IMR-90 (cell line): ENCODE data around the gene ISG15. TPM values are rescaled to one million over a fixed set of nuclear protein-coding genes. Genes with fewer than 3 reads are reported as not detected.

Source experiments
- ATAC-seq: fragments of 200-7000 bp; cut with Tn5 transposase; 2 replicates; pipeline ENCODE4 v1.9.1; 2020; ENCODE audit warnings: low read depth, mild to moderate bottlenecking, moderate library complexity
- BruUV-seq: library from RNA; stranded (reverse); fragments of 400-500 nt; replicated peaks from 2 replicates; lab custom pipeline; 2021; lab: Mats Ljungman, UMichigan
- CTCF ChIA-PET: fragments of 300-600 bp; formaldehyde crosslinking; extraction: SDS; loops from one replicate; lab custom pipeline; 2021; ENCODE audit warnings: antibody characterized with exemption; lab: Yijun Ruan, JAX
- POLR2A ChIA-PET: fragments of 300-600 bp; sonication (Branson Sonifier 250); formaldehyde crosslinking; loops from one replicate; lab custom pipeline; 2022; ENCODE audit warnings: antibody characterized with exemption; ENCODE audit not compliant: unreplicated experiment; lab: Charles Lee
- DNase-seq: peaks from one replicate; pipeline ENCODE4 v3.0.0; 2013
- H2AFZ ChIP-seq: replicated peaks from 2 replicates; pipeline ENCODE3; 2013; ENCODE audit warnings: low read length, mild to moderate bottlenecking; ENCODE audit not compliant: poor library complexity
- H2AK5ac ChIP-seq: 2 replicates; pipeline ENCODE4 v1.6.1; 2013; ENCODE audit warnings: low read depth, low read length, inconsistent platforms
- H2AK9ac ChIP-seq: replicated peaks from 2 replicates; pipeline ENCODE3; 2013; ENCODE audit warnings: mild to moderate bottlenecking, low read depth, low read length, moderate library complexity; ENCODE audit not compliant: poor library complexity
- H2BK120ac ChIP-seq: 2 replicates; pipeline ENCODE4 v1.6.1; 2013; ENCODE audit warnings: low read depth, low read length, inconsistent platforms
- H2BK15ac ChIP-seq: 3 replicates; pipeline ENCODE4 v1.6.1; 2013; ENCODE audit warnings: low read depth, low read length, inconsistent platforms
- H2BK20ac ChIP-seq: 2 replicates; pipeline ENCODE4 v1.6.1; 2013; ENCODE audit warnings: low read depth, mild to moderate bottlenecking, inconsistent platforms, low read length, moderate library complexity
- H2BK5ac ChIP-seq: 2 replicates; pipeline ENCODE4 v1.6.1; 2013; ENCODE audit warnings: mild to moderate bottlenecking, low read depth, low read length, inconsistent platforms; ENCODE audit not compliant: poor library complexity, severe bottlenecking
- H3K14ac ChIP-seq: replicated peaks from 2 replicates; pipeline ENCODE4 v1.6.1; 2013; ENCODE audit warnings: low read depth, low read length, inconsistent platforms
- H3K18ac ChIP-seq: 2 replicates; pipeline ENCODE4 v1.6.1; 2013; ENCODE audit warnings: low read depth, low read length, control low read depth
- H3K23ac ChIP-seq: 2 replicates; pipeline ENCODE4 v1.6.1; 2013; ENCODE audit warnings: low read depth, low read length, inconsistent platforms
- H3K27ac ChIP-seq: 2 replicates; pipeline ENCODE4 v1.5.1; 2013; ENCODE audit warnings: mild to moderate bottlenecking, control low read depth, low read length; ENCODE audit not compliant: insufficient read depth
- H3K27me3 ChIP-seq: 2 replicates; pipeline ENCODE4 v1.6.1; 2013; ENCODE audit warnings: low read length; ENCODE audit not compliant: control insufficient read depth, insufficient read depth
- H3K36me3 ChIP-seq: 2 replicates; pipeline ENCODE4 v1.6.1; 2013; ENCODE audit warnings: low read length, mixed read lengths; ENCODE audit not compliant: control insufficient read depth, insufficient read depth
- H3K4ac ChIP-seq: 2 replicates; pipeline ENCODE4 v1.6.1; 2013; ENCODE audit warnings: low read depth, low read length, inconsistent platforms
- H3K4me1 ChIP-seq: 2 replicates; pipeline ENCODE4 v1.6.1; 2013; ENCODE audit warnings: low read length, mixed read lengths; ENCODE audit not compliant: control insufficient read depth, insufficient read depth
- H3K4me2 ChIP-seq: 2 replicates; pipeline ENCODE4 v1.6.1; 2013; ENCODE audit warnings: low read depth, mild to moderate bottlenecking, control low read depth, low read length, moderate library complexity
- H3K4me3 ChIP-seq: 2 replicates; pipeline ENCODE4 v1.5.1; 2013; ENCODE audit warnings: low read depth, mild to moderate bottlenecking, control low read depth, low read length, moderate library complexity; ENCODE audit not compliant: insufficient read depth
- H3K56ac ChIP-seq: 2 replicates; pipeline ENCODE4 v1.6.1; 2013; ENCODE audit warnings: low read length, inconsistent platforms; ENCODE audit not compliant: insufficient read depth; ENCODE audit errors: extremely low read depth
- H3K79me1 ChIP-seq, 2 experiments: 2 replicates each; pipeline ENCODE4 v1.6.1; 2013; ENCODE audit warnings: low read length in 2 of 2, inconsistent platforms in 1 of 2, low read depth in 1 of 2
- H3K9ac ChIP-seq: 2 replicates; pipeline ENCODE4 v1.6.1; 2013; ENCODE audit warnings: low read depth, low read length, control low read depth
- H3K9me1 ChIP-seq: 2 replicates; pipeline ENCODE4 v1.6.1; 2013; ENCODE audit warnings: low read length, inconsistent platforms; ENCODE audit not compliant: insufficient read depth
- H3K9me3 ChIP-seq: 2 replicates; pipeline ENCODE4 v1.6.1; 2013; ENCODE audit warnings: low read length; ENCODE audit not compliant: control insufficient read depth, insufficient read depth
- H4K20me1 ChIP-seq: 2 replicates; pipeline ENCODE4 v1.6.1; 2013; ENCODE audit warnings: low read length, inconsistent platforms; ENCODE audit not compliant: insufficient read depth
- H4K5ac ChIP-seq: 2 replicates; pipeline ENCODE4 v1.6.1; 2013; ENCODE audit warnings: mild to moderate bottlenecking, low read depth, low read length, control low read depth
- H4K8ac ChIP-seq, 2 experiments: 2 replicates each; pipeline ENCODE4 v1.6.1; 2013; ENCODE audit warnings: low read depth in 2 of 2, low read length in 2 of 2, control low read depth in 1 of 2, inconsistent platforms in 1 of 2
- H4K91ac ChIP-seq: 2 replicates; pipeline ENCODE4 v1.6.1; 2013; ENCODE audit warnings: low read depth, low read length, inconsistent platforms; ENCODE audit not compliant: insufficient read depth
- BHLHE40 ChIP-seq: fragments of 150-350 bp; IDR thresholded peaks from 2 replicates; pipeline ENCODE4 v1.6.1; 2016; ENCODE audit warnings: mild to moderate bottlenecking, low read depth, low read length
- CEBPB ChIP-seq: IDR thresholded peaks from 2 replicates; pipeline ENCODE4 v1.6.1; 2012; ENCODE audit warnings: low read depth, low read length, improper control_type of control experiment
- MAFK ChIP-seq: IDR thresholded peaks from 2 replicates; pipeline ENCODE4 v1.6.1; 2012; ENCODE audit warnings: low read depth, low read length, improper control_type of control experiment
- MXI1 ChIP-seq: IDR thresholded peaks from 2 replicates; pipeline ENCODE4 v1.6.1; 2012; ENCODE audit warnings: low read depth, mild to moderate bottlenecking, low read length, moderate library complexity, borderline replicate concordance
- NFE2L2 ChIP-seq: fragments of 150-350 bp; IDR thresholded peaks from 2 replicates; pipeline ENCODE4 v1.6.1; 2016; ENCODE audit warnings: low read depth, mild to moderate bottlenecking, low read length
- RAD21 ChIP-seq: IDR thresholded peaks from 2 replicates; pipeline ENCODE4 v1.6.1; 2012; ENCODE audit warnings: low read length, improper control_type of control experiment
- RCOR1 ChIP-seq: IDR thresholded peaks from 2 replicates; pipeline ENCODE4 v1.6.1; 2012; ENCODE audit warnings: mild to moderate bottlenecking, low read length, improper control_type of control experiment; ENCODE audit not compliant: insufficient replicate concordance
- WGBS, 2 experiments: methylation state at CpG; one replicate each; pipeline versions ENCODE4 v1.1.5 to v1.1.7; 2013; ENCODE audit warnings: missing lambda C conversion rate in 2 of 2; ENCODE audit not compliant: insufficient read length in 1 of 2; ENCODE audit errors: extremely low coverage in 2 of 2; 5-methylcytosine and 5-hydroxymethylcytosine counted together
- dilution Hi-C: fragments of 300-500 bp; cut with HindIII; formaldehyde crosslinking; loops from one replicate; pipeline ENCODE4 v1.14.3; 2018; ENCODE audit warnings: low sequenced_read_pairs; ENCODE audit not compliant: unreplicated experiment
- in situ Hi-C: fragments of 300-500 bp; cut with MboI; formaldehyde crosslinking; loops from 3 replicates; pipeline ENCODE4 v1.14.3; 2019; ENCODE audit warnings: low sequenced_read_pairs, inconsistent platforms, mixed read lengths
- intact Hi-C: fragments of 100-400 bp; cut with micrococcal nuclease; formaldehyde crosslinking; loops from 2 replicates; pipeline ENCODE4 v1.10.0; 2022
- polyA plus RNA-seq, 3 experiments: library from polyadenylated mRNA; depleted of rRNA; stranded (reverse); fragments of >200 nt; gene quantifications; 2 replicates each; pipeline ENCODE4 v1.2.3, GENCODE V29; 2012; ENCODE audit warnings: low replicate concordance in 1 of 3
- total RNA-seq: library from RNA; depleted of rRNA; stranded (reverse); fragments of >200 nt; gene quantifications from 2 replicates; pipeline ENCODE4 v1.2.3, GENCODE V29; 2012
- TF ChIP-seq, protein P1 (sequence below): fragments of 150-350 bp; IDR thresholded peaks from 2 replicates; pipeline ENCODE4 v1.6.1; 2017; ENCODE audit warnings: mild to moderate bottlenecking, antibody characterized with exemption, low read length, low read depth
- TF ChIP-seq, protein P2 (sequence below): fragments of 150-350 bp; IDR thresholded peaks from 2 replicates; pipeline ENCODE4 v1.6.1; 2016; ENCODE audit warnings: low read depth, mild to moderate bottlenecking, low read length, moderate library complexity, borderline replicate concordance
- TF ChIP-seq, protein P3 (sequence below): conservative IDR thresholded peaks from 2 replicates; pipeline ENCODE4 v1.5.1; 2012; ENCODE audit warnings: mild to moderate bottlenecking, low read depth, low read length, improper control_type of control experiment

Gene ISG15
- total and polyA plus RNA-seq, 2 of the 4 experiments (the other 2 are of a cell fraction): 99.1 to 105 TPM

DNA sequence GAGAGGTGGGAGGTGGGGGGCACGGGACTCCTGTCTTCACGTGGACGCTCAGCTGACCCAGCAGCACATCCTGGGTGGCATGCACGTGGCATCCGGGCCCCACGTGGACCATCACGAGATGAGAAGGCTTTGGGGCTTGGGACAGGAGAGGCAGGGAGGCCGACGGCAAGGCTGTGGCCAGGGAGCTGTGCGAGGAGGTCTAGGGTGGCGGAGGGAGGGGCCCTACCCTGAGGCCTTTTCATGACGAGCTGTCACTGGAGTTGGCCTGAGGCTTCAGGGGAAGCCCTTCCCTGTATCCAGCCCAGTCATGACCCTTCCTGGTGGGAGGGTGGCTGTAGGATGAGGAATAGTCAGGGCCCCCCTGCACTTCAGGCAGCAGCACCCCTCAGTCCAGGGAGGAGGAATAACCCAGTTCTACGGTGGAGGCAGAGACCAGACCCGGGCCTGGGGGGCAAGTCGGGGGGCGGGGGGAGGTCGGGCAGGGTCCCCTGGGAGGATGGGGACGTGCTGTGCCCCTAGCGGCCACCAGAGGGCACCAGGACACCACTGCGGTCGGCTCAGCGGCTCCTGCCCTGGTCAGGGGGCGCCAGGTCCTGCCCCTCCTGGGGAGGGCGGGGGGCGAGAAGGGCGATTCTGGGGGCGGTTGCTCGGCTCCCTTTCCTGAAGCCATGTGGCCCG, 29.4 kb upstream of the ISG15 start (continued):
- TF ChIP-seq, protein P1, sequence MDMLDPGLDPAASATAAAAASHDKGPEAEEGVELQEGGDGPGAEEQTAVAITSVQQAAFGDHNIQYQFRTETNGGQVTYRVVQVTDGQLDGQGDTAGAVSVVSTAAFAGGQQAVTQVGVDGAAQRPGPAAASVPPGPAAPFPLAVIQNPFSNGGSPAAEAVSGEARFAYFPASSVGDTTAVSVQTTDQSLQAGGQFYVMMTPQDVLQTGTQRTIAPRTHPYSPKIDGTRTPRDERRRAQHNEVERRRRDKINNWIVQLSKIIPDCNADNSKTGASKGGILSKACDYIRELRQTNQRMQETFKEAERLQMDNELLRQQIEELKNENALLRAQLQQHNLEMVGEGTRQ: no peak
- TF ChIP-seq RAD21: peak; percentile 71

DNA sequence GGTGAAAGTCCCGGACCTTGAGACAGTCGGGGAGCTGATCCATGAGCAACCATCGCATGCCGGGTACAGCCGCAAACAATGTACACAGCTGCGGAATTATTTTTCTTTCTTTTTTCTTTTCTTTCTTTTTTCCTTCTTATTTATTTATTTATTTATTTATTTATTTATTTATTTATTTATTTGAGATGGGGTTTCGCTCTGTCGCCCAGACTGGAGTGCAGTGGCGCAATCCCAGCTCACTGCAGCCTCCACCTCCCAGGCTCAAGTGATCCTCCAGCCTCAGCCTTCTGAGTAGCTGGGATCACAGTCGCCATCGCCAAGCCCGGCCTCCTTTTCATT, 28.9 kb upstream of the ISG15 start:
- H4K91ac ChIP-seq: no peak overlapping the region
- H3K14ac ChIP-seq: no peak overlapping the region
- no peak overlapping the region for H2BK15ac ChIP-seq
- H3K9me1 ChIP-seq: no peaks in the 10 kb centered on the region
- H4K20me1 ChIP-seq: no peaks in the 10 kb centered on the region; the same call in 1 of the 2 replicates
- no peak overlapping the region for H4K8ac ChIP-seq
- no peak overlapping the region for H2AK5ac ChIP-seq
- H3K79me1 ChIP-seq: no peaks in the 10 kb centered on the region
- H2BK20ac ChIP-seq: no peak overlapping the region
- DNase-seq (no peak), ATAC-seq (no peak; the same call in 1 of the 2 replicates)
- WGBS, 2 experiments: no CpG with 5 or more reads among the region's 12 CpGs
- H4K5ac ChIP-seq: no peak overlapping the region
- no peak overlapping the region for H3K56ac ChIP-seq
- no peak overlapping the region for H2BK120ac ChIP-seq
- peak overlapping the region; percentile 87 for H2AFZ ChIP-seq
- H3K9me3 ChIP-seq: no peaks in the 10 kb centered on the region
- H3K18ac ChIP-seq: no peak overlapping the region
- no peak overlapping the region for H3K4me3 ChIP-seq
- no peaks in the 10 kb centered on the region for H3K36me3 ChIP-seq
- in situ Hi-C loops: no loop called here
- no peak overlapping the region for H2BK5ac ChIP-seq
- no peak overlapping the region for H3K4ac ChIP-seq
- peaks cover 5% of the 10 kb centered on the region; the same call in 1 of the 2 replicates for H3K27me3 ChIP-seq
- no TSS peak for BruUV-seq
- ChIA-PET CTCF (interaction anchor here (0.7 to 1.5 kb wide), 7 partner anchors 9 to 79 kb away, joined by 3 to 9 read pairs (median 4); partner anchors contain the start of gene HES4), POLR2A (no interaction called here)
- H3K4me2 ChIP-seq: peak overlapping the region; percentile 71; the same call in 1 of the 2 replicates
- no peak overlapping the region for H3K27ac ChIP-seq
- no peaks in the 10 kb centered on the region for H3K4me1 ChIP-seq
- H3K9ac ChIP-seq: no peak overlapping the region
- intact Hi-C loops: loop anchor here (1.0 to 5.0 kb wide), 2 partner anchors 79 to 248 kb away; partner anchors contain the start of genes B3GALT6 and SDF4
- no peak overlapping the region for H3K23ac ChIP-seq
- dilution Hi-C loops: no loop called here
- H2AK9ac ChIP-seq: no peak overlapping the region
- no peak for TF ChIP-seq RAD21
- TF ChIP-seq MAFK: no peak
- TF ChIP-seq, protein P1: no peak
- no peak for TF ChIP-seq MXI1
- TF ChIP-seq NFE2L2: no peak
- TF ChIP-seq, protein P2, sequence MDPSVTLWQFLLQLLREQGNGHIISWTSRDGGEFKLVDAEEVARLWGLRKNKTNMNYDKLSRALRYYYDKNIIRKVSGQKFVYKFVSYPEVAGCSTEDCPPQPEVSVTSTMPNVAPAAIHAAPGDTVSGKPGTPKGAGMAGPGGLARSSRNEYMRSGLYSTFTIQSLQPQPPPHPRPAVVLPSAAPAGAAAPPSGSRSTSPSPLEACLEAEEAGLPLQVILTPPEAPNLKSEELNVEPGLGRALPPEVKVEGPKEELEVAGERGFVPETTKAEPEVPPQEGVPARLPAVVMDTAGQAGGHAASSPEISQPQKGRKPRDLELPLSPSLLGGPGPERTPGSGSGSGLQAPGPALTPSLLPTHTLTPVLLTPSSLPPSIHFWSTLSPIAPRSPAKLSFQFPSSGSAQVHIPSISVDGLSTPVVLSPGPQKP: no peak
- TF ChIP-seq, protein P3, sequence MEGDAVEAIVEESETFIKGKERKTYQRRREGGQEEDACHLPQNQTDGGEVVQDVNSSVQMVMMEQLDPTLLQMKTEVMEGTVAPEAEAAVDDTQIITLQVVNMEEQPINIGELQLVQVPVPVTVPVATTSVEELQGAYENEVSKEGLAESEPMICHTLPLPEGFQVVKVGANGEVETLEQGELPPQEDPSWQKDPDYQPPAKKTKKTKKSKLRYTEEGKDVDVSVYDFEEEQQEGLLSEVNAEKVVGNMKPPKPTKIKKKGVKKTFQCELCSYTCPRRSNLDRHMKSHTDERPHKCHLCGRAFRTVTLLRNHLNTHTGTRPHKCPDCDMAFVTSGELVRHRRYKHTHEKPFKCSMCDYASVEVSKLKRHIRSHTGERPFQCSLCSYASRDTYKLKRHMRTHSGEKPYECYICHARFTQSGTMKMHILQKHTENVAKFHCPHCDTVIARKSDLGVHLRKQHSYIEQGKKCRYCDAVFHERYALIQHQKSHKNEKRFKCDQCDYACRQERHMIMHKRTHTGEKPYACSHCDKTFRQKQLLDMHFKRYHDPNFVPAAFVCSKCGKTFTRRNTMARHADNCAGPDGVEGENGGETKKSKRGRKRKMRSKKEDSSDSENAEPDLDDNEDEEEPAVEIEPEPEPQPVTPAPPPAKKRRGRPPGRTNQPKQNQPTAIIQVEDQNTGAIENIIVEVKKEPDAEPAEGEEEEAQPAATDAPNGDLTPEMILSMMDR: no peak
- TF ChIP-seq RCOR1: no peak
- no peak for TF ChIP-seq BHLHE40
- TF ChIP-seq CEBPB: no peak
